H1 (cell line): ENCODE measurements around the gene ASS1. TPM values are rescaled to one million over a fixed set of nuclear protein-coding genes. Genes with fewer than 3 reads are reported as not detected.

Experiments
- polyA plus RNA-seq, 7 experiments: library from polyadenylated mRNA; depleted of rRNA in 3 of 7; stranded (reverse) in 5 of 7; unstranded in 2 of 7; fragments of >200 nt in 5 of 7; fragments of 200-250 nt in 2 of 7; gene quantifications; 1 replicate in 5 of 7; 2 replicates in 1 of 7; 4 replicates in 1 of 7; pipeline versions ENCODE4 v1.2.1 to v1.2.3, GENCODE V29; 2011 to 2013; ENCODE audit warnings: missing spikeins in 2 of 7, mixed read lengths in 2 of 7
- total RNA-seq: library from RNA; stranded (reverse); fragmentation: NEBNext Ultra II Directional; extraction: Animal tissue kit (Norgen Biotek cat#: 25700); gene quantifications from 2 replicates; pipeline ENCODE4 v1.2.1, GENCODE V29; 2021
- TF ChIP-seq, protein P1 (sequence below): fragments of 300-600 bp; sonication (generic); IDR thresholded peaks from 2 replicates; pipeline ENCODE4 v1.7.1; 2012; ENCODE audit warnings: low read length, moderate library complexity, mild to moderate bottlenecking, inconsistent platforms; ENCODE audit not compliant: insufficient replicate concordance

ASS1 gene
- total and polyA plus RNA-seq, 2 of the 8 experiments (the other 6 are each of a cell fraction or from before 2014, with no cell fraction given), result 108 to 296 TPM

DNA sequence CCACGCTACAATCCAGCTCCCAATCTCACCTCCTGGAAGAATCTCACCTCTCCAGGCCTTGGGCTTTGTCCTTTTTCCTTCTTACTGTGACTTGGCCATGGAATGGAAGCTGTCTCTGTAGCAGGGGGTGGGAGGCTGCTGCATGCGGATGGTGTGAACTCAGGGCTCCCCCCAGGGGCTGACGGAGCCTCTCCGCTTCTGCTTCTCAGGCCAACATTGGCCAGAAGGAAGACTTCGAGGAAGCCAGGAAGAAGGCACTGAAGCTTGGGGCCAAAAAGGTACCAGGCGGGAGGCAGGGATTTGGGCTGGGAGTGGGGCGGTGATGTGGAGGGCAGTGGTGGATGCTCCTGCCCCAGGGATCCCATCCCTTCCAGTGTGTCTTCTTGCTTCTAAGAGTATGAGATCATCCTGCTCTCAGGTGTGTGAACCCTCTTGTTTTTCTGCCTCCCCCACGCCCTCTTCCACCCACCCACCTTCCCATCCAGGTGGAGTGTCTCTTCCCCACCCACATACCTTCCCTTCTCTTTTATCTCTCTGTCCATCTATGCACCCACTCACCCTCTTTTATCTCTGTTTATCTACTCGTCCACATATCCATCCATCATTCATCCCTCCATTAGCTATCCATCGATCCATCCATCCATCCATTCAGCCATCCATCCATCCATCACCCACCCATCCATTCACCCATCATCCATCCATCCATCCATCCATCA is 9.5 kb downstream of the ASS1 start (continued):
- TF ChIP-seq, protein P1, sequence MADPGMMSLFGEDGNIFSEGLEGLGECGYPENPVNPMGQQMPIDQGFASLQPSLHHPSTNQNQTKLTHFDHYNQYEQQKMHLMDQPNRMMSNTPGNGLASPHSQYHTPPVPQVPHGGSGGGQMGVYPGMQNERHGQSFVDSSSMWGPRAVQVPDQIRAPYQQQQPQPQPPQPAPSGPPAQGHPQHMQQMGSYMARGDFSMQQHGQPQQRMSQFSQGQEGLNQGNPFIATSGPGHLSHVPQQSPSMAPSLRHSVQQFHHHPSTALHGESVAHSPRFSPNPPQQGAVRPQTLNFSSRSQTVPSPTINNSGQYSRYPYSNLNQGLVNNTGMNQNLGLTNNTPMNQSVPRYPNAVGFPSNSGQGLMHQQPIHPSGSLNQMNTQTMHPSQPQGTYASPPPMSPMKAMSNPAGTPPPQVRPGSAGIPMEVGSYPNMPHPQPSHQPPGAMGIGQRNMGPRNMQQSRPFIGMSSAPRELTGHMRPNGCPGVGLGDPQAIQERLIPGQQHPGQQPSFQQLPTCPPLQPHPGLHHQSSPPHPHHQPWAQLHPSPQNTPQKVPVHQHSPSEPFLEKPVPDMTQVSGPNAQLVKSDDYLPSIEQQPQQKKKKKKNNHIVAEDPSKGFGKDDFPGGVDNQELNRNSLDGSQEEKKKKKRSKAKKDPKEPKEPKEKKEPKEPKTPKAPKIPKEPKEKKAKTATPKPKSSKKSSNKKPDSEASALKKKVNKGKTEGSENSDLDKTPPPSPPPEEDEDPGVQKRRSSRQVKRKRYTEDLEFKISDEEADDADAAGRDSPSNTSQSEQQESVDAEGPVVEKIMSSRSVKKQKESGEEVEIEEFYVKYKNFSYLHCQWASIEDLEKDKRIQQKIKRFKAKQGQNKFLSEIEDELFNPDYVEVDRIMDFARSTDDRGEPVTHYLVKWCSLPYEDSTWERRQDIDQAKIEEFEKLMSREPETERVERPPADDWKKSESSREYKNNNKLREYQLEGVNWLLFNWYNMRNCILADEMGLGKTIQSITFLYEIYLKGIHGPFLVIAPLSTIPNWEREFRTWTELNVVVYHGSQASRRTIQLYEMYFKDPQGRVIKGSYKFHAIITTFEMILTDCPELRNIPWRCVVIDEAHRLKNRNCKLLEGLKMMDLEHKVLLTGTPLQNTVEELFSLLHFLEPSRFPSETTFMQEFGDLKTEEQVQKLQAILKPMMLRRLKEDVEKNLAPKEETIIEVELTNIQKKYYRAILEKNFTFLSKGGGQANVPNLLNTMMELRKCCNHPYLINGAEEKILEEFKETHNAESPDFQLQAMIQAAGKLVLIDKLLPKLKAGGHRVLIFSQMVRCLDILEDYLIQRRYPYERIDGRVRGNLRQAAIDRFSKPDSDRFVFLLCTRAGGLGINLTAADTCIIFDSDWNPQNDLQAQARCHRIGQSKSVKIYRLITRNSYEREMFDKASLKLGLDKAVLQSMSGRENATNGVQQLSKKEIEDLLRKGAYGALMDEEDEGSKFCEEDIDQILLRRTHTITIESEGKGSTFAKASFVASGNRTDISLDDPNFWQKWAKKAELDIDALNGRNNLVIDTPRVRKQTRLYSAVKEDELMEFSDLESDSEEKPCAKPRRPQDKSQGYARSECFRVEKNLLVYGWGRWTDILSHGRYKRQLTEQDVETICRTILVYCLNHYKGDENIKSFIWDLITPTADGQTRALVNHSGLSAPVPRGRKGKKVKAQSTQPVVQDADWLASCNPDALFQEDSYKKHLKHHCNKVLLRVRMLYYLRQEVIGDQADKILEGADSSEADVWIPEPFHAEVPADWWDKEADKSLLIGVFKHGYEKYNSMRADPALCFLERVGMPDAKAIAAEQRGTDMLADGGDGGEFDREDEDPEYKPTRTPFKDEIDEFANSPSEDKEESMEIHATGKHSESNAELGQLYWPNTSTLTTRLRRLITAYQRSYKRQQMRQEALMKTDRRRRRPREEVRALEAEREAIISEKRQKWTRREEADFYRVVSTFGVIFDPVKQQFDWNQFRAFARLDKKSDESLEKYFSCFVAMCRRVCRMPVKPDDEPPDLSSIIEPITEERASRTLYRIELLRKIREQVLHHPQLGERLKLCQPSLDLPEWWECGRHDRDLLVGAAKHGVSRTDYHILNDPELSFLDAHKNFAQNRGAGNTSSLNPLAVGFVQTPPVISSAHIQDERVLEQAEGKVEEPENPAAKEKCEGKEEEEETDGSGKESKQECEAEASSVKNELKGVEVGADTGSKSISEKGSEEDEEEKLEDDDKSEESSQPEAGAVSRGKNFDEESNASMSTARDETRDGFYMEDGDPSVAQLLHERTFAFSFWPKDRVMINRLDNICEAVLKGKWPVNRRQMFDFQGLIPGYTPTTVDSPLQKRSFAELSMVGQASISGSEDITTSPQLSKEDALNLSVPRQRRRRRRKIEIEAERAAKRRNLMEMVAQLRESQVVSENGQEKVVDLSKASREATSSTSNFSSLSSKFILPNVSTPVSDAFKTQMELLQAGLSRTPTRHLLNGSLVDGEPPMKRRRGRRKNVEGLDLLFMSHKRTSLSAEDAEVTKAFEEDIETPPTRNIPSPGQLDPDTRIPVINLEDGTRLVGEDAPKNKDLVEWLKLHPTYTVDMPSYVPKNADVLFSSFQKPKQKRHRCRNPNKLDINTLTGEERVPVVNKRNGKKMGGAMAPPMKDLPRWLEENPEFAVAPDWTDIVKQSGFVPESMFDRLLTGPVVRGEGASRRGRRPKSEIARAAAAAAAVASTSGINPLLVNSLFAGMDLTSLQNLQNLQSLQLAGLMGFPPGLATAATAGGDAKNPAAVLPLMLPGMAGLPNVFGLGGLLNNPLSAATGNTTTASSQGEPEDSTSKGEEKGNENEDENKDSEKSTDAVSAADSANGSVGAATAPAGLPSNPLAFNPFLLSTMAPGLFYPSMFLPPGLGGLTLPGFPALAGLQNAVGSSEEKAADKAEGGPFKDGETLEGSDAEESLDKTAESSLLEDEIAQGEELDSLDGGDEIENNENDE, result no peak
